Activated gamma-delta T cell (primary cell): ENCODE data around the gene CDC25A.
"Not testable (repeated sequence)": the region's sequence is repeated elsewhere in the genome, so short reads cannot be mapped to it uniquely, and the experiment has no call there.

Experiments
- DNase-seq: peaks from one replicate; lab custom pipeline; 2025; lab: John Stamatoyannopoulos, UW
- total RNA-seq, 2 donors: gene quantifications; one replicate each; lab custom pipeline; 2026; lab: John Stamatoyannopoulos, UW

CDC25A gene
- 0.77 to 1.9 reads per million in 2 donors for total RNA-seq

DNA sequence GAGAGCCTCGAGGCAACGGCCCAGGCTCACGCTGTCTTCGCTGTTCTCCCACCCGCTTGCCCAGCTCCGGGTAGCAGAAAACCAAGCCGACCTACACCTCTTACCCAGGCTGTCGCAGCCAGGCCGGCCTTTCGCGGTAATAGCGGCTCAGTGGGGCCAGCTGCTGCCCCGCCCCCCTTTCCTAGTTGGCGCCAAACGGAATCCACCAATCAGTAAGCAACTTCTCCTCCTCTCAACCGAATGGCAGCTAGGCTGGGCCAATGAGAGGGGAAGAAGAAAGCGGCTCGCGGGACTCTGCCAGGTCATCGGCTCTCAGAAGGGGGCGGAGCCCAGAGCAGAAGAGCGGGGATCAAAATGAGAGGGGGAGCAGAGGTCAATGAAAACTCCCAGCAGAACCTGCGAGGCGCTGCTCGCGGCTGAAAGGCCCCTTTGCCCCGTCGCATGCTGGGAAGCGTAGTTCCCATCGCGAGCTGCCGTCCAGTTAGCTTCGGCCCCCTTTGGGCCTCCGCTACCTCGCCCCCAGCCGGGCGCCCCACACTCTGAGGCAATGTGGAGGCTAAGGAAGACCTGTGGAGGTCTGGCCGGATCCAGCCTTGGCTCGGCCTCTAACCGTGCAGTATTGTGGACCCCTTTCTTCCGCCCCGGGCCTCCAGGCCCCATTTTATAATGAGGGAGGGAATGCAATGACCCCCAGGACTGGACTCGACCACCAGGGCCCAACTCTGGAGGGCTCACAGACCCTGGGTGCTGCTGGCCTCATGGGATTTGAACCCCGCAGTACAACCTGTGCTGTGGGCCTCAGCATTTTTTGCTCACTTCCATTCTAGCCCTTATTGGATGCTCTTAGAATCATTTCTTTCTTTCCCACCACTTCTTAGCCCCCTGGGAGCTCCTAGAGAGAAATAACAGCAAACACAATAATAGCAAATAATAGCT lies at the start of gene CDC25A:
Gene CDC25A, minus strand, starts transcription at position 152 of the 936 bp plus-strand sequence. CDS start 470 bp downstream, outside the sequence.
- DNase-seq, result peak; percentile 57

DNA sequence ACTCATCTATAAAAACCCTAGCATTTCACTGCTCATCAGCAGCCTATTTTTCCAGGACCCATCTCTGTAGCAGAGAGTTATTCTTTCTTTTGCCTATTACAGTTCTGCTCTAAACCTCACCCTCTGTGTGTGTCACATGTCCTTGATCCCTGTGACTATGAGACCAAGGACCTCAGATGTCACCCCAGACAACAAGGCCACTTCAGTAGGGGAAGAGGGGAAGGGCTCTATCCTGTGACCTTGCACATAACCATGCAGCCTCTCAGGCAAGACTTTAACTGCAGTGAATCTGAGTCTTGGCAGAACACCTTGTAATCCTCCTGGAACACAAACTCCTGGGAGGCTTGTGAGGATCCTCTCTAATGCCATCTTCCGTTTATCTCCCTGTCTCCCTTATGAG lies 48.3 kb upstream of the CDC25A start:
- no peak for DNase-seq

DNA sequence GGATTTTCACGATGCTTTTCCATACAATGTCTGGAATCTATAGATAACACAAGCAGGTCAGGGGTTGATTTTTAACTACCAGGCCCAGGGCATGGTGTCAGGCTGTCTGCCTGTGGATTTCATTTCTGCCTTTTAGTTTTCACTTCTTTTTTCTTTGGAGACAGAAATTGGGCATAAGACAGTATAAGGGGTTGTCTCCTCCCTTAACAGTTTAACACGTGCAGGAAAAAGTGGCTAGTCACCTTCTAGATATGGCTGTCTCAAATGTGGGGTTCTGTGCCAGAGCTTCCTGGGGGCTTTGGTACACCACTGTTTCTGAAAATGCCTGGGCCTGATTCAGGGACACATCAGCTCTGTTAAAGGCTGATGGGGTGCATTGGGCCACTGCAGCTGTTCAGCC lies 45.3 kb upstream of the CDC25A start:
- no peak for DNase-seq

DNA sequence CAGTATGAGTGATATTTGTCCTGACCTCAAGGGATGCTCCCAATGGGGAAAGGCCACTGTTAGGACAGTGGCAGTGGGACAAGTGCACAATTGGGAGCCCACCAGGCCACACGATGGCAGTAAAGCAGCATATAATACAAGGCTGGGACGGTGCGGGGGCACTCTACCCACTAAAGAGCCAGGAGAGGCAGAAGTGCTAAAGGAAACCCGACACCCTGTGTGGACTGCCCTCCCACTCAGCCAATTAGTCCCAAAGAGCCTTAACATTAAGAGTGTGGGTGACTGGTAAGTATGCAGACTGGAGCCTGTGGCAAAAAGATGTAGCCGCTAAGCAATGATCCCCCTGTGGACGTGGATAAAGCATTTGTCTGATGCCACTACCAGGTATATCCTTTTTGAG lies 44.5 kb upstream of the CDC25A start:
- no peak for DNase-seq

DNA sequence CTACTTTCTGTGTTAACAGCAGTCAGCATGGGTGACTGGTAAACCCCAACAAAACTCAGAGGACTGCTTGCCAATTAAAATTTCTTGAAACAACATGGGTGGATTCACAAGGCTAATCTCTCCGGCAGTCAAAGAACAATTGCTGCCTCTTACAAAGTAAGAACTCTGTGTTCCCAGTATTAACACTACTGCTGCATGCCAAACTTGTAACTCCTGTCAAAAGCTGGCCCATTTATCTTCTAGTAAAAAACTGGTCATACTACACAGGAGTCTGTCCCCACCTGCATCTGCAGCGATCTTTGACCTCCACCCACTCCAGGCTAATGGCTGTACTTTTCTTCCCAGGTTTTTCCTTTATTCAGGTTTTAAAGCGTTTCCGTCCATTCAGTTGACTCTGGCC lies 44.0 kb upstream of the CDC25A start:
- no peak for DNase-seq

DNA sequence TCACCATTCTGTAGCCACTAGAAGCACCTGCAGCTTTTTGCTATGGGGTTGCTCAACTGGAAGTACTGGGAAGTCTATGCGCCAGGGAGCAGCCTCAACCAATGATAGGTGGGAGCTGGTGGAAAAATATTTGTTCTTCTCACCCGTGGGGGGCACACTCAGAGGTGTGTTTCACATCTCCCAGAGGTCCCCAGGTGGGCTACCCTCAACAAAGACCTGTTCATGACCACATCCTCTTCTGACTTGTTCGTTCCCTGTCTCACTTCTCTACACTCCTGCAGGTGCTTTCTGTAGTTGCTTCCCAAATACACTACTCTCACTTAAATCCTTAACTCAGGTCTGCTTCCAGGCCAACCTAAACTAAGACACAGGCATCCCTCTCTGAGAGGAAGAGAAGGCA lies 38.7 kb upstream of the CDC25A start:
- no peak for DNase-seq

DNA sequence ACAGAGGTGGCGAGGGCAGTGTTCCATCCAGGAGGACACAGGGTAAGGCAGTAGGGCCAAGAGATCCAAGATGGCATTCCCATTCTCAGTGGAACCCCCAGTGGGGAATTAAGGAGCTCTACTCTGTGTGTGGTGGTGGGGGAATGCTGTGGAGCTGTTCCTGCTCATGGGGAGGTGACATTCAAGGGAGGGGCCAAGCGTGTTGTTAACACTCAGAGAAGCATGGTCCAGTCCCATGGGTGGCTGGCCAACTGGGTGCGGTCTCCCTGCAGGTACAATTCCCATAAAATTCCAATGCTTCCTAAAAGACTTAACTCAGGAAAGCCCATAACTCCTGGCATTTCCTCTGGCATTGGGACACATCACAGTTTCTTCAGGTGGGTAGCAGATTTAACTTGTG lies 37.4 kb upstream of the CDC25A start:
- DNase-seq, result no peak

DNA sequence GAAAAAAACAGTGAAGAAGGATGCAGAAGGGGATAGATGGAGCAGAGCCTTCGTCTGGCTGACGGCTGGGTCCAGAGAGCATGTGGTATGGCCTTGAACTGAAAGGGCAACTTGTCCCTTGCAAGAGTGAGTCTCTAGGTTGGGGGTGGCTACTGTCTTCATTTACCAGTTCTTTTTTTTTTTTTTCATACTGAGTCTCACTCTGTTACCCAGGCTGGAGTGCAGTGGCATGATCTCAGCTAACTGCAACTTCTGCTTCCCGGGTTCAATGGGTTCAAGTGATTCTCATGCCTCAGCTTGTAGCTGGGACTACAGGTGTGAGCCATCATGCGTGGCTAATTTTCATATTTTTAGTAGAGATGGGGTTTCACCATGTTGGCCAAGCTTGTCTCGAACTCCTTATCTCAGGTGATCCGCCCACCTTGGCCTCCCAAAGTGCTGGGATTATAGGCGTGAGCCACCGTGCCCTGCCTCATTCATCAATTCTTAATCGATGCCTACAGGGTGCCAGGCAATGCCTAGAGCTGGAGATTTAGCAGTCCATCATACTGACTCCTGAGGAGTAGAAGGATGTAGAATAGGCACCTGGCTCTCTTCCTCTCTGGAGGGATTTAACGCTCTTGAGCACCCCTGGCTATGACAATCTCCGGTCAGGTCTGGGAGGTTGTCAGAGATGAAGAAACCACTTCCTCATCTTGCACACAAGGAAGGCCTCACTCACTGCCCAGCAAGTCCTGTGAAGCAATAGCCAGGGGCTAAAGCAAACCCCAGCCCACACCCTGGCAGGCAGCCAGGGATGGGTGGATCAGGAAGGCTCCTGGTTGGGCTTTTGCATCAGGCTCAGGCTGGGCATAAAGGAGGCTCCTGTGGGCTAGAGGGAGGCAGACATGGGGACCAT lies 34.6 kb upstream of the CDC25A start, which contains the start of gene CAMP:
Gene CAMP, plus strand, starts transcription at position 880 of the 898 bp plus-strand sequence. Its CDS starts 17 bp downstream, at position 897.
- no peak for DNase-seq

DNA sequence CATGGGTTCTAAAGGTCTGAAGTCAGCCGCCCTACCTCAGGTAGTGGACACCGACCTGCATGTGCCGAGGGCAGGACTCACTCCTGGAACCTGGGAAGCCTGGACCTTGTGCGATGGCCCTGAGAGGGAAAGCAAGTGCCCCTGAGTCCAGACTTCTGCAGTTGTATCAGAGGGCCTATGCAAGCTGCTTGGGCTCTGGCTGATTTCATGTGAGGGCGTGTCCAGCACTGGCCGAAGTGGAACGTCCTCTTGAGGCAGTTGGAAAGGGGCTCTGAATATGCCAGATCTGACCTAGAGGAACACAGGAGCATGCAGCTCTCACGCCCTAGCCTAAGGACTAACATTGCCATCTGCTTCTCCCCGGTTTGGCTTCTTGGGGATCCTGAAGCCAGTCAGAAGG lies 32.5 kb upstream of the CDC25A start:
- no peak for DNase-seq

DNA sequence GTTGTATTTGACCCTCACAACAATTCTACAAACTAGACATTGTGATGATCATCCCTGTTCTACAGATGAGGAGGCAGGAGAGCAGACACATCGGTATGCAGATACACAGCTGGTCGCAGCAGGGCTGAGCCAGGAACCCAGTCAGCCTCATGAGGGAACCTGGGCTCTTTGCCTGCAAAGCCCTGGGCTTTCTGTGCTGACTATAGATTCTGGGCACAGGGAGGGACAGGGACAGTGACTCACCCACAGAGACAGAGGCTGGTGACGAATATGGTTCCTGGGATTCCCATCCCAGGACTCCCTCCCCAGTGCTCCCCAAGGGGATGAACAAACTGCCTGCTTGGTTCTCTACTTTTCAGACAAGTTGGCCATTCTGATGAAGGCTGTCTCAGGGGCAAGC lies 31.3 kb upstream of the CDC25A start:
- DNase-seq, result no peak

DNA sequence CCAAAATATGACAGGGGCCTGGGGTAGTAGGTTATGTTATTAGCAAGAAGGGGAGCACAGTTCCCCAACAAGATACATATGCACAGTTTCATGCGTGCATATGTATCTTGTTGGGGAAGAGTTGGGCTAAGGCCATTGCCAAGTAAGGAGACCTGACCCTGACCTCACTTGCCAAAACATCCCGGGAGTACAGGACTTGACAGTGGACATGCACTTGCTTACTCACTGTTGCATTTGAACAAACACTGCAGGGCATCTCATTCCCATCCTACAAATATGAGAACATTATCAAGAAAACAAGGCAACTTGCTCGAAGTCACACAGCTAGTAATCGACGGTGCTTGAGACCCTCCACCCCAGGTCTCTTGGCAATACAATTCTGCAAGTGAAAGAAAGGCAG lies 30.3 kb upstream of the CDC25A start:
- no peak for DNase-seq

DNA sequence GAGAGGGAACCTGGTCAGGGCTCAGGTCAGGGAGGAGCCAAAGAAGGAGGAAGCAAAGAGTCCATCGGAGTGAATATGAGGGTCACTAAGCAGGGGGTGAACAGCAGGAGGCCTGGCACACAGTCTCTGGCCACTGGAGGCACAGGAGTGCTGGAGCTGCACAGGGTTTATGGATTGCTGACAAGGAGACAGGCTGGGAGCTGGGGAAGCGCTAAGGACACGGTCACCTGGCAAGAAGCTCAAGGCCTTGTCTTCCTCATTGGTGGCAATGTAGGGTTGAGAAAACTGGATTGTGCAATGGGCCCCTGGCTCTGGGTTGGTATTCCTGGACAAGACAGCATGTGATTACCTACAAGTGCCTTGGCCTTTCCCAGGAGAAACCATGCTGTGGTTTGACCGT lies 29.2 kb upstream of the CDC25A start:
- no peak for DNase-seq

DNA sequence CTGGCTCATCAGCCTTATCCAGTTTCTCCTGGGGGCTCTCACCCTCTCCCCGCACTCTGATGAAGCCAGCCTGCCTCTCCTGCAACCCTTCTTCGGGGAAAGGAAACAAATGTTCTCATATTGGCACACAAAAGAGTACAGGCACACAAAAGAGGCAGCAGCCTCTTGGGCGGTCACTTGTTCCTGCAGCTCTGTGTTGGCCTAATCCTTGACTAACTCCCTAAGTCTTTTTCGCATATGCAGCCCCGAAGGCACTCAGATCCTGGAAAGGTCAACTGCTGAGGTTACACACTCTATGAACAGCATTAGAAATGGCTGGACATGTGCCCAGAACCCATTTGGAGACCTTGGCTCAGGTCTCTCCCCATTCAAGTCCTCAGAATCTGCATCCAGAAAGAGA lies 27.7 kb upstream of the CDC25A start:
- no peak for DNase-seq

DNA sequence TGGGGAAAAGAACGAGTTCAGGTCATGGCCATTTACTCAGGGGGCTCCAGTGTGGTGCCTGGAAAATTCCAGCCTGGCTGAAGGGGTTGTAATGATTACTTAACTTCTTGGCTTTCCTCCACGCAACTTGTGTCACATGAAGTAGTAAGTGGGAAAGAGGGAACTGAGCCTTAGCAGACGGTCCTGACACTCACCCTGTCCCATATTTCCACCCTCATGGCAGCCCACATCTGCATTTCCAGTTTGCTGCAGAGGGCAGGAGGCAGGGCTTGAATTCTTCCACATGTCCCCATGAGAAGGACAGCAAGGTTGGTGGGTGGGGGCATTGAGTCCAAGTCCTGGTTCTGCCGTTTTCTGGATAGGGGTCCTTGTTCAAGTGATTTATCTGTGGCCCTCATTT lies 27.2 kb upstream of the CDC25A start:
- DNase-seq, result no peak

DNA sequence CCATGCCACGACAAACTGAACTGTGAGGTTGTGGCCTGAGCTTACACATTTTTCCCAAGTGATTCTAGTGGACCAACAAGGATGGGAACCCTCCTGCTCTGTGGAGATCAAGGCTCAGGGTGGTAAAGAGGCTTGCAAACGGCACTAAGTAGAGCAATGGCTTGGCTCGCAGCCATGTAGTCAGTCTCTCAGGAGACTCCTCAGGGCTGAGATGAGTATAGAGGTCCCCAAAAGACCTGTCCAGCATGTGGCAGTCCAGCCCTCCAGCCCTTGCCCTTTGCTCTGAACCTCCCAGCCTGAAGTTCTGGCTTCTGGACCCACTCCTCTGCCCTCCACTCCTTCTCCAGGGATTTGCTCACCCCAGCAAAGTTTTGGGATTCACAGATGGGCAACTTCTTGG lies 26.8 kb upstream of the CDC25A start:
- no peak for DNase-seq

DNA sequence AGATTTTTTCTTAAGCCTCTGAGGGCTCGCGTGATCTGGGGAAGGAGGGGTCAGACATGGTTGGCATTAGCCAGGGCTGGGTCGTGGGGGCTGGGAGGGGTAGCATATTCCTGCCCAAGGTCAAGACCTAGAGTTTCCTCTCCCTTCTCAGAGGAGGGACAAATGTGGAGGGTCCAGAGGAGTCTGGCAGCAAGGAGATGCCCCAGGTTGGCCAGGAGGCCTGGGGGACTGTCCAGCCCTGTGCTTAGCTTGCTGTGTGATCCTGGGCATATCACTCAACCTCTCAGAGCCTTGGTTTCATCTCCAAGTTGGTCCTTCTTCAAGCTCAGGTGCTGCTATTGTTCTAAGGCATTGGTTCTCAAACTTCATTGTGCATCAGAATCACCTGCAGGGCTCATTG lies 26.0 kb upstream of the CDC25A start:
- no peak for DNase-seq

DNA sequence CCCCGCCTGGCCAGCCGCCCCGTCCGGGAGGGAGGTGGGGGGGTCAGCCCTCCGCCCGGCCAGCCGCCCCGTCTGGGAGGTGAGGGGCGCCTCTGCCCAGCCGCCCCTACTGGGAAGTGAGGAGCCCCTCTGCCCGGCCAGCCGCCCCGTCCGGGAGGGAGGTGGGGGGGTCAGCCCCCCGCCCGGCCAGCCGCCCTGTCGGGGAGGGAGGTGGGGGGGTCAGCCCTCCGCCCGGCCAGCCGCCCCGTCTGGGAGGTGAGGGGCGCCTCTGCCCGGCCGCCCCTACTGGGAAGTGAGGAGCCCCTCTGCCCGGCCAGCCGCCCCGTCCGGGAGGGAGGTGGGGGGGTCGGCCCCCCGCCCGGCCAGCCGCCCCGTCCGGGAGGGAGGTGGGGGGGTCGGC lies 23.6 kb upstream of the CDC25A start:
- DNase-seq, result not testable (repeated sequence)

DNA sequence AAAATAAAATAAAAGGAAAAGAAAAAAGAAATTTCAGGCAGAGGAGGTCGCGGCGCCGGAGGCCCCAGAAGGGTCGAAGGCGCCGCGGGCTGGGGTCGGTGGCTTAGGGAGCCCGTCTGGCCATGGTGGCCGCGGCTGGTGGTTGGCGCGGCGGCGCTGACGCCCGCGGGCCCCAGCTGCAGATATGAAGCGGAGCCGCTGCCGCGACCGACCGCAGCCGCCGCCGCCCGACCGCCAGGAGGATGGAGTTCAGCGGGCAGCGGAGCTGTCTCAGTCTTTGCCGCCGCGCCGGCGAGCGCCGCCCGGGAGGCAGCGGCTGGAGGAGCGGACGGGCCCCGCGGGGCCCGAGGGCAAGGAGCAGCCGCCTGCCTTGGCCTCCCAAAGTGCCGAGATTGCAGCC lies 22.3 kb upstream of the CDC25A start:
- DNase-seq, result not testable (repeated sequence)

DNA sequence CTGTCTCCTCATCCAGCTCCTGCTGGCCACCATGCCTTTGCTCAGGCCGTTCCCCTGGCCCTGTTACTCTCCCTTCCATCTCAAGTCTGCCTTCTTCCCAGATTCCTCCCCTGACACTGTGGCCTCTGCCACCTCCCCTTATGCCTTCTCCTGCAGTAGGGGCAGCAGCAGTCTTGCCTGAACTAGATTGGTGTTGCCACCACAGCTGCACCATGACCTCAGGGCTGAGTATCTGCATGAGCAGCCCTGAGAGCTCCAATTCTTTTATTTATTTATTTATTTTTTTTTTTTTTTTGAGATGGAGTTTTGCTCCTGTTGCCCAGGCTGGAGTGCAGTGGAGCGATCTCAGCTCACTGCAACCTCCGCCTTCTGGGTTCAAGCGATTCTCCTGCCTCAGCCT lies 21.2 kb upstream of the CDC25A start:
- no peak for DNase-seq

DNA sequence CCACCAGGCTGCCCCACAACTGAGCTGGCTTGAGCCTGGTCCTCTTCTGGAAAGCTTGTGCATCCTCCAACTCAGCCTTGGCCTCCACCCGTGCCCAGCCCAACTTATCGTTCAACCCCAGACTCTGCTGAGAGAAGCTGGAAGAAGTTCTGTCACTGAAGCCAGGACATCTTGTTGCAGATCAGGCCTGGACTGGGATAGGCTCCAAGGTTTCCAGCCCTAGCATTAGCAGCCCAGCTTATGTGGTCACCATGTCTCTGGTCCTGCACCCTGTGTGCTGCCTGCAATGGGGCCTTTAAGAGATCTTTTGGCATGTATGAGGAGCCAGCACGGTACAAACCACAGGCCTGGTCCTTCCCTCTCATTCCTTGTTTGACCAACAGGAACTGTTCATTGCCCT lies 19.9 kb upstream of the CDC25A start:
- no peak for DNase-seq

DNA sequence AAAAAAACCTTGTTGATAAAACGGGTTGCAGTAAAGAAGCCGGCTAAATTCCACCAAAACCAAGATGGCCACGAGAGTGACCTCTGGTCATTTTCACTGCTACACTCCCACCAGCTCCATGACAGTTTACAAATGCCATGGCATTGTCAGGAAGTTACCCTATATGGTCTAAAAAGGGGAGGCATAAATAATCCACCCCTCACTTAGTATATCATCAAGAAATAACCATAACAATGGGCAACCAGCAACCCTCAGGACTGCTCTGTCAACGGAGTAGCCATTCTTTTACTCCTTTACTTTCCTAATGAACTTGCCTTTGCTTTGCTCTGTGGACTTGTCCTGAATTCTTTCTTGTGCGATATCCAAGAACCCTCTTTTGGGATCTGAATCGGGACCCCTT lies 14.4 kb upstream of the CDC25A start:
- DNase-seq, result no peak

DNA sequence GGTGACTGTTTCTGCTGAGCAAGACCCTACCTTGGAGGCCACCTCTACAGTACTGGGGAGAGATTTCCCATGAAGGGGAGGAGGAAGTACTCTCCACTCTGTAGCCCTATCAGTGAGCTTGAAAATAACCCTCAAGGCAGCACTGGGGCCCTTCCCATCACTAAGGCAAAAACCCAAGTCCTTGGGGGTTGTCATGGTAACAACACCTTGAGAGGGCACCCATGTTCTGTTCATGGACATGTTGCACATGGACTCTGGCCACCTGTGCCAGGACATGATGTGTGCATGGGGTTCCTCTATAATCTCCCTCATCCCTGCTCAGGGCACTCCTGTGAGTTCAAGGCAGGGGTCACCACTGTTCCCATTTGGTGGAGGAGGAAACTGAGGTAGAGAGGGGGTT lies 10.9 kb upstream of the CDC25A start:
- DNase-seq, result no peak

DNA sequence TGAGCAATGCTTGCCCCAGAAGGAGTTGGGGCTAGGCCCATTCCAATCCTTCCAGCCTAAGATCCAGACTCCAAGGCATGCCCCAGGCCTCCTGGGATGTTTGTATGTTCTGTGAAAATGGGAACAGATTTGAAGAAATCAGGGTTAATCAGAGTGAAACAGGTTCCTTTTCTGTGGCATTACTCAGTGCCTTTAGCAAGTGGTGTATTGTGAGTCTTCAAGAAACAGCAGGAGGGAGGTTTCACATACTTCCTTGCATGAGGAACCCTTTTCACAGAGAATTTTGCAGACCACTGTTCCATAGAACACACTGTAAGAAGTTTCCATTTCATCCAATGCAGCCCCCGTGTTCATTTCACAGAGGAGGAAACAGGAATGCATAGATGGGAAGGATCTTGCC lies 8.4 kb upstream of the CDC25A start:
- DNase-seq, result no peak
